Astrocyte (in vitro differentiated cells and primary cell): ENCODE data around the gene KRI1.

Experiments used
- EZH2 ChIP-seq: IDR thresholded peaks from 2 replicates; pipeline ENCODE4 v1.6.1; 2012; ENCODE audit warnings: mild to moderate bottlenecking, low read length, inconsistent platforms; ENCODE audit not compliant: insufficient read depth
- TF ChIP-seq, protein P1 (sequence below): IDR thresholded peaks from 2 replicates; pipeline ENCODE4 v1.5.1; 2011; ENCODE audit warnings: low read depth, mild to moderate bottlenecking, inconsistent platforms, low read length, moderate library complexity; ENCODE audit not compliant: insufficient read depth

DNA sequence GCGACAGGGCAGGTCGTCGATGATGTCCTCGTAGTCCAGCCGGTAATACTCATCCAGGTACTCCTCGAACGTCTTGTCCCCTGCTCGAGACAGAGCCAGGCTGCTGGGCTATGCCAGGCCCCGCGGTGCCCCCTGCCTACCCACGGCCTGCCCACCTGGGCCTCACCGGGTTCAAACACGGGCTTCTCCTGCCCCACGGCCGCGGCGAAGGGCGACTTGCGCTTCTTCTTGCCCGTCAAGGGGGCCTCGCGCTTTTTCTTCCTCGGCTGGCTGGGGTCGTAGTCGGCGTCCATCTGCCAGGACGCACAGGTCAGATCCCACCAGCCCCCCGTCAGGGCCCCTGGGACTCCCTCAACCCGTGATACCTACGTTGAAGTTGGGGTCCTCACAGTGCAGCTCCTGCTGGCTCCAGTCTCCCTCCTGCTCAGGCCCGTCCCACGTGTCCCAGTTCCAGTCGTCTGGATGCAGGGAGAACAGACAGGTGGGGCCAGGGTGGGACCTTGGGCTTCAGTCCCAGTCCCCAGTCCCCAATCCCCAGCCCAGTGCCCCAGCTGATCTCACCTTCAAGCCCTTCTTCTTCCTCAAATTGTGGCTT lies 8.1 kb downstream of the KRI1 start:
- TF ChIP-seq, protein P1, sequence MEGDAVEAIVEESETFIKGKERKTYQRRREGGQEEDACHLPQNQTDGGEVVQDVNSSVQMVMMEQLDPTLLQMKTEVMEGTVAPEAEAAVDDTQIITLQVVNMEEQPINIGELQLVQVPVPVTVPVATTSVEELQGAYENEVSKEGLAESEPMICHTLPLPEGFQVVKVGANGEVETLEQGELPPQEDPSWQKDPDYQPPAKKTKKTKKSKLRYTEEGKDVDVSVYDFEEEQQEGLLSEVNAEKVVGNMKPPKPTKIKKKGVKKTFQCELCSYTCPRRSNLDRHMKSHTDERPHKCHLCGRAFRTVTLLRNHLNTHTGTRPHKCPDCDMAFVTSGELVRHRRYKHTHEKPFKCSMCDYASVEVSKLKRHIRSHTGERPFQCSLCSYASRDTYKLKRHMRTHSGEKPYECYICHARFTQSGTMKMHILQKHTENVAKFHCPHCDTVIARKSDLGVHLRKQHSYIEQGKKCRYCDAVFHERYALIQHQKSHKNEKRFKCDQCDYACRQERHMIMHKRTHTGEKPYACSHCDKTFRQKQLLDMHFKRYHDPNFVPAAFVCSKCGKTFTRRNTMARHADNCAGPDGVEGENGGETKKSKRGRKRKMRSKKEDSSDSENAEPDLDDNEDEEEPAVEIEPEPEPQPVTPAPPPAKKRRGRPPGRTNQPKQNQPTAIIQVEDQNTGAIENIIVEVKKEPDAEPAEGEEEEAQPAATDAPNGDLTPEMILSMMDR: no peak
- TF ChIP-seq EZH2: no peak
